Activated CD4-positive, alpha-beta T cell treated with anti-CD3 and anti-CD28 coated beads, Interleukin-2, Interleukin-6, amounts not matched to agents 100 ng/mL and 50 ng/mL, durations not matched to agents 16 hours and 8 hours (primary cell): Measurements from ENCODE around the gene CUX1.
"Not testable (repeated sequence)": the region's sequence is repeated elsewhere in the genome, so short reads cannot be mapped to it uniquely, and the experiment has no call there.

Experiments
- DNase-seq: peaks from one replicate; pipeline ENCODE4 v3.0.0-alpha.2; 2020

CUX1 gene

DNA sequence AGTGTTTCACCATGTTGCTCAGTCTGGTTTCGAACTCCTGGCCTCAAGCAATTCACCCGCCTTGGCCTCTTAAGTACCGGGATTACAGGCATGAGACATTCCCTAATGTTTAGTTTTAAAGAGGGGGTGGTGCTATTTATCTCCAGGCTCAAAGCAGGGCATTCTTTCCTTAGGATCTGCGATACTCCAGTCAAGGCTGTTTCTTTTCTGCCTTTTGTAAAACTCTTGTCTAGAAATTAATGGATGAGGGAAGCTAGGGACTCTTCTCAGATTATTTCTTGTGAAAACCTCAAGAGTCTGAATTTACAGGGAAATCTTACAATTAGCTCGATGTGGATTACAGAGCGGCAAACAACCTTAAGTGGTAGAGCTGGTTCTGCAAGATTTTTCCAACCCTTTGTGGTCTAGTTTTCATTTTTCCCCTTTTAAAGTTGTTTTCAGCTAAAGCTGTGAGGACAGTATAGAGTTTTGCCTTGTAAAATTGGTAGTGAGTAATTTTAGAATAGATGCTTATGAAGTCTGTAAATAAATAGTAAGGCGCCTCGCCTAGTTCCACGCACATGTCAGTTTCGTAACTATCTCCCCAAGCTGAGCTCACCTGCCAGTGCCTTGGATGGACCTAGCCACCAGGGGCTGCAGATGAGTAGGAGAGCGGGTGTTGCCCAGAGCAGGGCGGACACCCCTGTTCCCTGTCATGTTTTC, 53.1 kb downstream of the CUX1 start:
- DNase-seq: no peak

DNA sequence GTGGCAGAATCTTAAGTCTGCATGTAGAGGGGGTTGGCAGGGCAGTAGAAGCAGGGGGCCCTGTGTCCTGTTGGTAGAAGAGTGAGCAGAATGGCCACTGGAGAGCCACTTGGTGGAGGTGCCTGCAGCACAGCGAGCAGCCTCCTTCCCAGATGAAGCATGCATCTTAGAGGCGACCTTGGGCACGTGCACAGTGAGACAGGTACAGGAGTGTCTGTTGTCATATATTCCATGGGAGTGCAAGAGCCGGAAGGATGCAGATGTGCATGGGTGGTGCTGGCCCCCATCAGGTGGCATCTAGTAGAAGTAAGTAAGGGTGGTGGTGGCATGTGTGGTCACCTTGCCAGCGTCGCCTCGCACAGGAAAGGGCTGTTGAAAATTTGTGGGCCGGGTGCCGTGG, 53.9 kb downstream of the CUX1 start:
- no peak for DNase-seq

DNA sequence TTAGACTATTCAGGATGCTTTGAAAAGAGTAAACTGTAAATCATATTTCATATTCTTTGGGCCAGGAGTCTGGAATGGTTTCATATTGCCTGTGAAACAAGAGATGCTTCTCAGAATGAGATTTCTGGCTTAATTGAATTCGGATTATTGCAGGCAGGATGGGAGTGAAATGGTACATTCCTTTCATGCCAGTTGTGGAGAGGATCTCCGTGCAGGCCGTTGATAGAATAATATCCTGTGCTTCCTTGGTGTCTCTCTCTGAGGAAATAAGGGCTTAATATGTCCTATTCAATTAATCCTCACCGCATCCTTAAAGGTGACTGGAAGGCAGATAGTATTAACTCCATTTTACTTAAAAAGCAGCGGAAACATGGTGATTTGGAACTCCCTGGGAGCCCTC, 56.6 kb downstream of the CUX1 start:
- no peak for DNase-seq

DNA sequence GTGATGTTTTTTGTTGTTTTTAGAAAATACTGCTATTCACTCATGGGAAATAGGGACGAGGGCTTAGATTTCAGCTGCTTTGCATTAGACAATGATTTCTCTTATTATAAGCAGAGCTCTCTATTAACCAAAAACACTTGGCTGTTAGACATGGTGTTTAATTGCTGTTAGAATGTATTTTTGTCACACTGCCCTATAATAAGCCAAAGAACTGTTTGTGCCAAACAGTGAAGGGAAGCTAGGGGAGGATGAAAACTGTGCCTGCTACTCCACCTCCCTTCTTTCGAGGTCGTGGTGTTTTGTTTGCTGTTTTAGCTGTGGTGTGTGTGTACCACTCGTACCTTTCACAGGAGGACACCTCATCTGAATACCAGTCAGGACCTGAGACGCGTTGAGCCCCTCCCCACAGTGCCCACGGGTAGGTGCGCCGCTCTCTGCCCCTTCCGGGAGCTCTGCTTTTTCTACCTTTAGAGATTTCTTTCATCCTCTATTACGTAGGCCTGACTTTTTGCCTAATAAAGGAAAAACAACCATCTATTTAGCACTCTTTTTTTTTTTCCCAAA, 57.9 kb downstream of the CUX1 start:
- DNase-seq: no peak

DNA sequence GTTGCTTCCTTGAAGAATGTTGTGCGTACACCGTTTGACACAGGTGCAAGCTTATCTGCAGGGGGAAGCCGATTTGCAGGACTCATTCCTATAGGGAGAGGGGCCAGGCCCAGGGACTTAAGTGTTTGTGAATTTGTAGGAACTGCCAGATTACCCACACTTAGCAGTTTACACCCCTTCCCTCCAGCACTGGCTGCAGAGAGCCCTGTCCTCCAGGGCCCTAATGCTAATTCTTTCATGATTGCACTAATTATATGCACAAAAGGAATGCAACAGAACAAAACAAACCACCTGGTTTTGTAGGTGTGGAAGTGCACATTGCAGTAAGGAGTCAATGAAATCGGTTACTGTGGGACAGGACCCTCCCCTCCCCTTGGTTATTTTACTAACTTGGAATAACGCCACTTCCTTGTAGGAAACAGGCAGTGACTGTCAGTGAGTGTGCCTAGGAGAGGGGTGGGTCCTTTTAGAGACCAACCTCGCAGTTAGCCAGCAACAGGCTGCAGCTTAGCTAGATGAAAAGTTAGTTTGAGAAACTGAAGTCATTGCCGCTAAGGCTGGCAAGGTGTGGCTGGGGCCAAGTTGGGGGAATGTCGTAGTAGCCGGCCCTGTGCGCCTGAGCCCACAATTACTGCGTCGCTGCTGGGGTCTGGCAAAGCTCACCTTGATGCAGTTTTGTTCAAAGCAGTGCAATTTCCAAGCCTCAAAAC, 60.6 kb downstream of the CUX1 start:
- no peak for DNase-seq

- no peak for DNase-seq
Observed at GRCh38 chr7:101878938-101879337, 61.5 kb downstream of the CUX1 start.

DNA sequence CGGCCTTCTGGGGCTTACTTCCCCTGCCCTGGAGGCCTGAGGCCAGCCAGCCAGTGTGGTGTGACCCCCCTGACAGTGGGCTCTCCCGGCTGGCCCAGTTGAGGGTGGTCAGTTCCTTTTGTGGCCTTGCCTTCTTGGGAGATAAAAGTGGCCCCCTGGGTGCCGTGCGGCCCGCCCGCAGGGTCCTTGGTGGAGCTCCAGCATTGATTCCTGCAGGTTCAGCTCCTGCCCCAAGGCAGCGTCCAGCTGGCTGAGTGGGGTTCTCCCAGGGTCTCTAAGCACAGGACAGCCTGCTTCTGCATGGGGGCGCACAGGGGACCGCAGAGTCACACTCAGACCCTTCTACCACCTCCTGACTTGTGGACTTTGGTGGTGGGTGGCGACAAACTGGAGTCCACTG, 62.1 kb downstream of the CUX1 start:
- DNase-seq: no peak

GRCh38 chr7:101880282-101881054, 63.0 kb downstream of the CUX1 start:
- no peak for DNase-seq

- no peak for DNase-seq
Observed at GRCh38 chr7:101882005-101882421, 64.6 kb downstream of the CUX1 start.

GRCh38 chr7:101882595-101883564, 65.5 kb downstream of the CUX1 start:
- DNase-seq: no peak

- DNase-seq: no peak
Observed at GRCh38 chr7:101884671-101885596, 67.5 kb downstream of the CUX1 start.

GRCh38 chr7:101885597-101885955, 68.2 kb downstream of the CUX1 start:
- DNase-seq: no peak

GRCh38 chr7:101887352-101887751, 69.9 kb downstream of the CUX1 start:
- not testable (repeated sequence) for DNase-seq

DNA sequence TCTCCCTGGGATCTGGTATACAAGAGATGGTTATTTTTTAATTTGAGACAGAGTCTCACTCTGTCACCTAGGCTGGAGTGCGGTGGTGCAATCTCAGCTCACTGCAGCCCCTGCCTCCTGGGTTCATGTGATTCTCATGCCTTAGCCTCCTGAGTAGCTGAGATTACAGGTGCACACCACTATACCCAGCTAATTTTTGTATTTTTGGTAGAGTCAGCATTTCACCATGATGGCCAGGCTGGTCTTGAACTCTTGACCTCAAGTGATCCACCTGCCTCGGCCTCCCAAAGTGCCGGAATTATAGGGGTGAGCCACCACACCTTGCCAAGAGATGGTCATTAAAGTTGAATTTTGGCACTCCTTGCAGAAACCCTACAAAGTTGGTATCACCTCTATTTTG, 71.1 kb downstream of the CUX1 start:
- not testable (repeated sequence) for DNase-seq

- no peak for DNase-seq
Observed at GRCh38 chr7:101890749-101891523, 73.5 kb downstream of the CUX1 start.

- DNase-seq: no peak
Observed at GRCh38 chr7:101891936-101892640, 74.7 kb downstream of the CUX1 start.

- no peak for DNase-seq
Observed at GRCh38 chr7:101893341-101894082, 76.1 kb downstream of the CUX1 start.

GRCh38 chr7:101896316-101896715, 78.9 kb downstream of the CUX1 start:
- no peak for DNase-seq

DNA sequence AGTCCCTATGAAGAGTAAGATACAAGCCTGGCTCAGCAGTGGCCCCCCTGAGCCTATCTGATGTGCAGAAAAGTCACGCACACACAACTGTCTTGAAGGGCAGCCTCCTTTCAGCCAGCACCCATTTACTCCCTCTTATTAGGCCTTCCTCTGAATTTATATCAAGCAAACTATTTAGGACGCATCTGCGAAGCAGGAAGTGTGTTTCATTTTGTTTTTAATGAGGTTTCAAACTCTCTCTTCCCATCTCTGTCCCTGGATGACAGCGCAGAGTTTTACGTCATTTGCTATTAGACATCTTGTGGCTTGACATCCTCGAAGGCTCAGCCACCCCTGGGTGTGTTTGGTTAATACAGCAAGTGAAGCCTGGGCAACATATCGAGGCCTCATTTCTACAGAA, 79.5 kb downstream of the CUX1 start:
- no peak for DNase-seq
